CD4-positive, alpha-beta T cell treated with Interleukin-1 beta for 1 hour (primary cell): ENCODE data around the gene POP7.
"Not testable (repeated sequence)": the region's sequence is repeated elsewhere in the genome, so short reads cannot be mapped to it uniquely, and the experiment has no call there.

Source experiments
- DNase-seq, 2 donors: peaks; one replicate each; pipeline ENCODE4 v3.0.0-alpha.2; 2020 to 2022

Gene POP7

GRCh38 chr7:100705753-100706671 lies at the start of gene POP7:
POP7 (plus strand) TSS chr7:100706121; CDS start chr7:100706831, 710 bp downstream.
- peak; percentile 97 to 98 for DNase-seq

- not testable (repeated sequence) for DNase-seq
Observed at GRCh38 chr7:100662194-100662776, 43.6 kb upstream of the POP7 start.

GRCh38 chr7:100665168-100665726 lies 40.7 kb upstream of the POP7 start:
- DNase-seq, result no peak

GRCh38 chr7:100667331-100668068 lies 38.4 kb upstream of the POP7 start:
- no peak for DNase-seq

- DNase-seq, result no peak
Observed at GRCh38 chr7:100668069-100668449, 37.9 kb upstream of the POP7 start.

GRCh38 chr7:100669106-100669505 lies 36.8 kb upstream of the POP7 start:
- not testable (repeated sequence) for DNase-seq

- DNase-seq, result no peak
Observed at GRCh38 chr7:100670074-100670473, 35.8 kb upstream of the POP7 start.

GRCh38 chr7:100671353-100672327 lies 34.3 kb upstream of the POP7 start:
- no peak for DNase-seq

- DNase-seq, result peak; percentile 98 to 99
Observed at GRCh38 chr7:100673302-100673941, 32.5 kb upstream of the POP7 start, which contains the start of gene GNB2. GNB2 (plus strand) TSS chr7:100673740; CDS start chr7:100676266, 2,526 bp downstream.

GRCh38 chr7:100673942-100674410 lies 31.9 kb upstream of the POP7 start:
- peak; percentile 53 to 54 for DNase-seq

GRCh38 chr7:100674411-100675104 lies 31.4 kb upstream of the POP7 start:
- peak in 1 of 2 donors; percentile 24 for DNase-seq

- DNase-seq, result no peak
Observed at GRCh38 chr7:100675105-100675451, 30.8 kb upstream of the POP7 start.

GRCh38 chr7:100675581-100676350 lies 30.2 kb upstream of the POP7 start:
- peak; percentile 95 to 98 for DNase-seq

- DNase-seq, result no peak
Observed at GRCh38 chr7:100676501-100677306, 29.2 kb upstream of the POP7 start.

- DNase-seq, result no peak
Observed at GRCh38 chr7:100677308-100678267, 28.3 kb upstream of the POP7 start.

GRCh38 chr7:100678291-100678984 lies 27.5 kb upstream of the POP7 start:
- no peak for DNase-seq
